Left colon (tissue), 2 donors: Measurements from ENCODE around the gene TAMALIN. TPM values are rescaled to one million over a fixed set of nuclear protein-coding genes. Genes with fewer than 3 reads are reported as not detected.
"Not testable (repeated sequence)": the region's sequence is repeated elsewhere in the genome, so short reads cannot be mapped to it uniquely, and the experiment has no call there.

Experiments used
- ATAC-seq: fragments of 200-7000 bp; cut with Tn5 transposase; one replicate; pipeline ENCODE4 v1.9.1; 2020; ENCODE audit warnings: mild to moderate bottlenecking, moderate library complexity
- DNase-seq, 2 donors: peaks; one replicate each; pipeline ENCODE4 v3.0.0-alpha.2; 2020
- intact Hi-C, 2 donors: fragments of 100-400 bp; cut with DNase I in 1 of 2; cut with micrococcal nuclease in 1 of 2; formaldehyde crosslinking; loops; one replicate each; pipeline versions ENCODE4 v1.11.2 to v1.14.0; 2022; cut with DNase I, micrococcal nuclease
- total RNA-seq, 2 donors: library from RNA; stranded (reverse); fragmentation: NEBNext Ultra II Directional; extraction: Animal tissue kit (Norgen Biotek cat#: 25700); gene quantifications; one replicate each; pipeline ENCODE4 v1.2.1, GENCODE V29; 2021
- donor health status: DM: no; HTN: no; CAD: no.
- donor health status: DM: yes; HTN: yes; CAD: no.

Gene TAMALIN
- total RNA-seq, 2 donors from 2014 or later, result 9.0 to 10.7 TPM

- DNase-seq, ATAC-seq, intact Hi-C loops: not testable (repeated sequence)
These were observed 27.4 kb upstream of the TAMALIN start for GRCh38 chr12:51979306-51979705.

GRCh38 chr12:51980051-51980808 lies 26.5 kb upstream of the TAMALIN start:
- intact Hi-C loops, result loop anchor here (5.0 to 10.0 kb wide), 2 partner anchors 55 to 88 kb away; no protein-coding TSS in a partner anchor
- DNase-seq (peak in 1 of 2 donors; percentile 65), ATAC-seq (peak; percentile 90)

GRCh38 chr12:51980809-51981127 lies 26.0 kb upstream of the TAMALIN start:
- intact Hi-C loops, result loop anchor here (5.0 to 10.0 kb wide), 2 partner anchors 56 to 88 kb away; no protein-coding TSS in a partner anchor
- ATAC-seq (no peak), DNase-seq (no peak)

GRCh38 chr12:51984657-51985056 lies 22.1 kb upstream of the TAMALIN start:
- DNase-seq, result no peak
- intact Hi-C loops, result loop anchor here (5.0 to 10.0 kb wide), 2 partner anchors 60 to 92 kb away; no protein-coding TSS in a partner anchor
- ATAC-seq, result no peak

GRCh38 chr12:51985154-51985835 lies 21.5 kb upstream of the TAMALIN start:
- DNase-seq (no peak), ATAC-seq (no peak)
- intact Hi-C loops, result loop anchor here in 1 of 2 donors (10.0 kb wide), 1 partner anchor 60 kb away; no protein-coding TSS in a partner anchor

- no peak for DNase-seq
- ATAC-seq, result no peak
These were observed 19.9 kb upstream of the TAMALIN start for GRCh38 chr12:51986834-51987233.

GRCh38 chr12:51992246-51992645 lies 14.5 kb upstream of the TAMALIN start:
- DNase-seq (no peak), ATAC-seq (no peak)
- intact Hi-C loops, result no loop called here

More at GRCh38 chr12:51986834-51987233, 19.9 kb upstream of the TAMALIN start:
- intact Hi-C loops, result loop anchor here in 1 of 2 donors (10.0 kb wide), 1 partner anchor 62 kb away; no protein-coding TSS in a partner anchor

- ATAC-seq, result no peak
- intact Hi-C loops, result no loop called here
These were observed 12.3 kb upstream of the TAMALIN start for GRCh38 chr12:51994539-51994820.

GRCh38 chr12:51994959-51995358 lies 11.8 kb upstream of the TAMALIN start:
- ATAC-seq, result no peak
- intact Hi-C loops, result no loop called here

More at GRCh38 chr12:51994539-51994820, 12.3 kb upstream of the TAMALIN start:
- no peak for DNase-seq

GRCh38 chr12:51997136-51997535 lies 9.6 kb upstream of the TAMALIN start:
- ATAC-seq, result no peak
- intact Hi-C loops, result no loop called here
- DNase-seq, result no peak

More at GRCh38 chr12:51994959-51995358, 11.8 kb upstream of the TAMALIN start:
- no peak for DNase-seq

- DNase-seq (no peak), ATAC-seq (no peak)
- intact Hi-C loops, result no loop called here
These were observed 3.7 kb upstream of the TAMALIN start for GRCh38 chr12:52003016-52003550.

GRCh38 chr12:52003591-52003990 lies 3.2 kb upstream of the TAMALIN start:
- DNase-seq (no peak), ATAC-seq (no peak)
- intact Hi-C loops, result no loop called here

- DNase-seq, result peak in 1 of 2 donors; percentile 67
- ATAC-seq, result peak; percentile 59
- intact Hi-C loops, result no loop called here
These were observed 2.6 kb upstream of the TAMALIN start for GRCh38 chr12:52004042-52004648.

- intact Hi-C loops, result no loop called here
- ATAC-seq (no peak), DNase-seq (no peak)
These were observed 1.4 kb upstream of the TAMALIN start for GRCh38 chr12:52005218-52005902.

GRCh38 chr12:52005903-52006703 lies 643 bp upstream of the TAMALIN start:
- peak; percentile 56 to 72 for DNase-seq
- peak; percentile 57 for ATAC-seq
- intact Hi-C loops, result no loop called here

- DNase-seq (peak in 1 of 2 donors; percentile 57), ATAC-seq (no peak)
- intact Hi-C loops, result no loop called here
These were observed 594 bp downstream of the TAMALIN start for GRCh38 chr12:52007158-52007921.

- intact Hi-C loops, result no loop called here
- DNase-seq (no peak), ATAC-seq (no peak)
These were observed 1.3 kb downstream of the TAMALIN start for GRCh38 chr12:52007982-52008510.
